ENCODE data around the gene PHF20. TPM values are rescaled to one million over a fixed set of nuclear protein-coding genes. Genes with fewer than 3 reads are reported as not detected.
"Not testable (repeated sequence)": the region's sequence is repeated elsewhere in the genome, so short reads cannot be mapped to it uniquely, and the experiment has no call there.

PHF20 gene
- total RNA-seq, 2 experiments from 2014 or later = 119 to 126 TPM

GRCh38 chr20:35845561-35845960, 73.7 kb downstream of the PHF20 start:
- Mint-ChIP-seq H3K9me3 (no peaks in the 10 kb centered on the region), H3K27me3 (no peaks in the 10 kb centered on the region), H3K4me1 (ENCODE audit: low read depth) (peaks cover 32% of the 10 kb centered on the region), H3K36me3 (ENCODE audit: low read depth) (peaks cover 94% of the 10 kb centered on the region), H3K27ac (no peak overlapping the region), H3K4me3 (no peak overlapping the region)
- DNase-seq = no peak
- no peak for TF ChIP-seq CTCF (IDR thresholded peaks at IDR 0.05)
- H3K27me3 ChIP-seq (ENCODE audit: control insufficient read depth in 1 of 2, insufficient read depth in 2 of 2, low read length in 2 of 2) = no peaks in the 10 kb centered on the region
- H3K27ac ChIP-seq (ENCODE audit: low read depth in 1 of 2, low read length in 2 of 2) = no peak overlapping the region
- H3K36me3 ChIP-seq (ENCODE audit: insufficient read depth, low read length) = peaks cover 68% of the 10 kb centered on the region
- ChIA-PET POLR2A (no interaction called here), CTCF (no interaction called here)
- H3K4me3 ChIP-seq (ENCODE audit: low read length) = no peak overlapping the region
- intact Hi-C loops (cut with DNase I, micrococcal nuclease) = no loop called here
- no peak for ATAC-seq (ENCODE audit: poor library complexity)
- peaks cover 6% of the 10 kb centered on the region for H3K4me1 ChIP-seq (ENCODE audit: insufficient read depth, low read length)
- peaks cover 0 to 16% of the 10 kb centered on the region in 2 experiments for H3K9me3 ChIP-seq (ENCODE audit: control insufficient read depth in 1 of 2, insufficient read depth in 1 of 2, low read length in 2 of 2)

- peak overlapping the region; percentile 38 for H3K27ac Mint-ChIP-seq
- ChIA-PET CTCF (no interaction called here), POLR2A (interaction anchor here (1.0 to 1.5 kb wide), 3 partner anchors 9 to 108 kb away, joined by 3 to 8 read pairs (median 4); partner anchors contain the start of gene RBM39)
- H3K4me1 Mint-ChIP-seq (ENCODE audit: low read depth) = peaks cover 26% of the 10 kb centered on the region
- Histone ChIP-seq H3K4me1 (ENCODE audit: insufficient read depth, low read length) (no peaks in the 10 kb centered on the region), H3K36me3 (ENCODE audit: insufficient read depth, low read length) (peaks cover 80% of the 10 kb centered on the region), H3K4me3 (ENCODE audit: low read length) (no peak overlapping the region), H3K9me3 (ENCODE audit: control insufficient read depth in 1 of 2, insufficient read depth in 1 of 2, low read length in 2 of 2) (no peaks in the 10 kb centered on the region), H3K27me3 (ENCODE audit: control insufficient read depth in 1 of 2, insufficient read depth in 2 of 2, low read length in 2 of 2) (no peaks in the 10 kb centered on the region), H3K27ac (ENCODE audit: low read depth in 1 of 2, low read length in 2 of 2) (no peak overlapping the region)
- no peak for TF ChIP-seq CTCF (IDR thresholded peaks at IDR 0.05)
- DNase-seq (no peak), ATAC-seq (ENCODE audit: poor library complexity) (no peak)
- H3K4me3 Mint-ChIP-seq = no peak overlapping the region
- intact Hi-C loops (cut with DNase I, micrococcal nuclease) = no loop called here
- H3K9me3 Mint-ChIP-seq = no peaks in the 10 kb centered on the region
- H3K36me3 Mint-ChIP-seq (ENCODE audit: low read depth) = peaks cover 83% of the 10 kb centered on the region
- H3K27me3 Mint-ChIP-seq = no peaks in the 10 kb centered on the region
Observed at GRCh38 chr20:35849706-35850105, 77.9 kb downstream of the PHF20 start.

GRCh38 chr20:35851659-35852058, 79.8 kb downstream of the PHF20 start:
- H3K27ac Mint-ChIP-seq; ATAC-seq (ENCODE audit: poor library complexity); H3K9me3 Mint-ChIP-seq; H3K27me3 ChIP-seq (ENCODE audit: control insufficient read depth in 1 of 2, insufficient read depth in 2 of 2, low read length in 2 of 2); H3K4me3 Mint-ChIP-seq; H3K4me1 ChIP-seq (ENCODE audit: insufficient read depth, low read length); H3K27ac ChIP-seq (ENCODE audit: low read depth in 1 of 2, low read length in 2 of 2); H3K4me3 ChIP-seq (ENCODE audit: low read length); H3K9me3 ChIP-seq (ENCODE audit: control insufficient read depth in 1 of 2, insufficient read depth in 1 of 2, low read length in 2 of 2); DNase-seq; H3K27me3 Mint-ChIP-seq; intact Hi-C loops (cut with DNase I, micrococcal nuclease): not testable (repeated sequence)
- ChIA-PET POLR2A (interaction anchor here (0.6 kb wide), 1 partner anchor 133 kb away, joined by 3 read pairs; no protein-coding TSS in a partner anchor), CTCF (interaction anchor here (1.0 kb wide), 1 partner anchor 93 kb away, joined by 5 read pairs; no protein-coding TSS in a partner anchor)
- Mint-ChIP-seq H3K36me3 (ENCODE audit: low read depth) (peaks cover 78% of the 10 kb centered on the region), H3K4me1 (ENCODE audit: low read depth) (peaks cover 28% of the 10 kb centered on the region)
- peaks cover 68% of the 10 kb centered on the region for H3K36me3 ChIP-seq (ENCODE audit: insufficient read depth, low read length)

Measured in CD4-positive, alpha-beta T cell (primary cell).